ENCODE measurements around the gene IRF2.

Gene IRF2

DNA sequence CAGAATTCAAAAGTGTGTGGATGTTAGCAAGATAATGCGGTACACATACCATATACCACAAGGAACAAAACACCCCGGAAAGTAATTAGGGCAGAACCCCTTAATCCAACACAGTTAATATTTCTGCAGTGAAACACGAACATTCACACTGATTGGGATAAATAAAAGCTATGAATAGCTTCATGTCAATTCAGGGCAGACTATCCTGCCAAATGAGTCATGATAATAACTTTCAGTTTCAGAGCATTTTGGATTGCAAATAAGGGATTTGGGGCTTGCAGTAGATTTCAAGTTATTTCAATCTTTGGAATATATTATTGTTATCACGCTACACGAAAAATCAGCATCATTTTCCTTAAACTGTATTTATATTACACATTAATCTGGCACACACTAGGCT, 24.3 kb downstream of the IRF2 start:
- DNase-seq = no peak

DNA sequence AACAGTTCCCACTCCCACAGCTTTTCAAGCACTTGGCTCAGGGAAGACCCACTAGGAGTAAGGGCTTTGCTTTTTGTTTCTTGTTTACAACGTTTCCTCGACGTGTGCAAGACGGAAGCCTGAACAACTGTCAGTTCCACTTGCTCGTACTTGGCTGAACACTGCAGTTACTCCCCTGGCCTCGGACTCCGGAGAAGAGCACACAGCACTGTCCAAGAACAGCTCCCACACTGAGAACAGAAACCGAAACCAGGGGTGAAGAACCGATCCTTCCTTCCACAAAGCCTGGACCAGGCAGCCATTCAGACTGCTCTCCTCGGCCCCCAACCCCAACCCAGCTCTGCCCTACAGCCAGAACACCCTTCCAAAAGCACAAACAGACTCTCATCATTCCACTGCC, 25.5 kb downstream of the IRF2 start:
- no peak for DNase-seq

DNA sequence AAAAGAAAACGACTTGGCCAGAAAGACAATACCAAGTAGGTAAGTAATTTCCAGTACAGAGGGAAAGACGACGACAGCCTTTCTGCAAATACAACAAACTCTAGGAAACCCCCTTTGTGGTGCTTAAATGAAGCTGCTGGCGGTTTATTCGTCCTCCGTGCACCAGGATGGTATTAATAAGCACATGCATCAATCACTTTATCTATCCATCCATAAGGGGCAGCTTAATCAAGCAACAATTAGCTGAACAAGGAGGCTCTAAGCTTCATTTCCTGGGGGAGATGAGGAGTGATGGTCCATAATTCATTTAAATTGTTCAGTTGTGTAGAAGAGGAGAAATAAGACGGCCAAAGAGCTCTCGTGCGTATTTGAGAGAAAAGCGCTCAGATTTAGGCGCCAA, 26.2 kb downstream of the IRF2 start:
- no peak for DNase-seq

DNA sequence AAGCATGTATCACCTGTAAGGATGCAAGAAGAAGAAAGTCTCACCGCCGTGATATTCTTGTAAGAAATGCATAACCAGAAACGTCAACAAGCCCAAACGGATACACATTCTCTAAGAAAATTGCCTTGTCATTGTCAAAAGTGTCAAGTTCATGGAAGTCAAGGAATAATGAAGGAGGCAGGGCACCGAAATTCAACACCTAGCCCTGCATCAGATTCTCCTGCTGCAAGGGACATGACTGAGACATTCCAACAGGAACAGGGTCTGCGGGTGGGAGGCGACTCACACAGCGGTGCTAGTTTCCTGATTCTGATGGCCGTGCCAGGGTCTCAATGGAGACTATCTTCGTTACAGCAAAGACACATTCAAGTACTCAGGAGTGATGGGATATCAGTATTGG, 26.7 kb downstream of the IRF2 start:
- DNase-seq = no peak

DNA sequence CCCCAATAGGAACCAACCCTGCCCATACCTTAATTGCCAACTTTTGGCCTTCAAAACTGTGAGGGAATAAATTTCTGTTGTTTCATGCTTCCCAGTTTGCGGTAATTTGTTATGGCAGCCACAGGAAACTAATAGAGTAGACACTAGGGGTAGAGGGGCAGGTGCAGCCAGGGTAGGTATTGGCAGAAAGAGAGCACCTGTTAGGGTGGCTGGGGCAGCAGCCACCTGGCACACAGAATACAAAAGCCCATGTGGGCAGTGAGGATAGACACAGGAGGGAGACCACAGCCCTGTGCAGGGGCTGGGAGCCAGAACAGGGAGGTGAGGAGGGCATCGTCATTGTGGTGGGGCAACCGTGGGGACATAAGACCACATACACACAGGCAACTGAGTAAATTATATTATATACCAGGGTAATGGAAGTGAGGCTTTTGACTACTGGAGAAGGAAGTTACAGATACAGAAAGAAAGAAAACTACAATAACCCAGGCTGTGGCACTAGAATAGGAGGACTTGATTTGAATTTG, 28.2 kb downstream of the IRF2 start:
- no peak for DNase-seq

DNA sequence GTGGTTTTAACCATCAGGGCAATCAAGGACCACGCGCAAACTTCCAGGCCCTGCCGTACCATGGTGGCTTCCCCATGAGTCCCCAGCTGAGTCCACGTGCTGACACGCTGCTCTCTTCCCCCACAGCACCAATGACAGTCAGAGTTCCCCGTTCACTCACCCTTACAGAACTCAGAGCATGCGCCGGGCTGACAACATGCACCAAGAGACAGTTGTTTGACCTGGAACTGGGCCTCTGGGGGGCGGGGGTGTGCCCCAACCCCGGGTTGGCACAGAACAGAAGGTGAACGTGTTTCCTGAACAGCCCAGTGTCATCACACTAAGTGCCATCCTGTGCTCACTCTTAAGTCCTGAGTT, 29.4 kb downstream of the IRF2 start:
- no peak for DNase-seq

DNA sequence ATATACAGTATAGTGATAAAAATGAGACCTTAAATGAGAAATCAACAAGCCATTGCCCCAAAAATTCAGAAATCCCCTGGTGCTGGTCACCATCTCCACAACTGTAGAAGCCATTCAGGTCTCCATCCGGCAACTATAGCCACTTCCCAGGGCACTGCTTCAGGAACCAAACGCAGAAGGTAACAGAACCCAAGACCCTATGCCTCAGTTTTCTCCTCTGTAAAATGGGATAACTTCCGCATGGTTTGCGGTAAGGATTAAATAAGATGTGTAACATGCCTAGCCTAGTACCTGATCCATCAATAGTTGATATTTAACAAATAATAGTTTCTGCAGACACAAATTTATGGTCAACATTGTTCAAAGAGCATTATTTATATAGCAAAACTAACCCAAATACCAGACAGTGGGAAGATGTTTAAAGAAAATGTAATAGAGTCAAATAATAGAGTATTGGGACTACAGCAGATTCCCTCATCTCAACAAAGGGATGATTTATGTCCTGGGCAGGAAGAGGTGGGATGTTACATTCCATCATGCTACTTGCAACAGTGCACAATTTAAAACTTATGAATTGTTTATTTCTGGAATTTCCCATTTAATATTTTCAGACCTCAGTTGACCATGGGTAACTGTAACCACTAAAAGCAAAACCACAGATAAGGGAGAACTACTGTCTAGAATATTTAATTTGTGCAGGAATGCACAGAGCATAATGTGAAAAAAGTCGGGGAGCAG, 30.0 kb downstream of the IRF2 start:
- DNase-seq = no peak

DNA sequence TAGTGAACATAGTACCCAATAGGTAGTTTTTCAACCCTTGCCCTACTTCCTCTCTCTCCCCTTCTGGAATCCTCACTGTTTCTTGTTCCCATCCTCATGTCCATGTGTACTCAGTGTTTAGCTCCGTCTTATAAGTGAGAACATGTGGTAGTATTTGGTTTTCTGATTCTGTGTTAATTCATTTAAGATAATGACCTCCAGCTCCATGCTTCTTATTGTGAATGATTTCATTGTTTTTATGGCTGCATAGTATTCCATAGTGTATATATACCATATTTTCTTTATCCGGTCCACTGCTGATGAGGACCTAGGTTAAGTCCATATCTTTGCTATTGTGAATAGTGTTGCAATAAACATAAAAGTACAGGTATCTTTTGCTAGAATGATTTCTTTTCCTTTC, 31.0 kb downstream of the IRF2 start:
- no peak for DNase-seq

DNA sequence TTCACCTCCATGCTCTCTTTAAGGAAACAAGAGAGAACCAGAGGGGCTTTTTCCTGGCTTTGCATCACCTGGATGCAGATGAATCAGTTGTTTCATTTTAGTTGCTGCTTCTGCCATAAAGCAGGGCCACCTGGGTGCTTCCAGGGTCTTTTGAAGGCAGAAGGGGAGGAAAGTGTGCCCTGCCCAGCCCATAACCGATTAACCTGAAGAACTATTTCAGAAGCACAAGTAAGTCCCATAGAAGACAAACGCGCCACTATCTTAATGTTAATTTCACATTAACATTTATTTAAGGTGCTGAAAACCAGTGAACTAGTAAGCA, 32.1 kb downstream of the IRF2 start:
- DNase-seq = no peak

DNA sequence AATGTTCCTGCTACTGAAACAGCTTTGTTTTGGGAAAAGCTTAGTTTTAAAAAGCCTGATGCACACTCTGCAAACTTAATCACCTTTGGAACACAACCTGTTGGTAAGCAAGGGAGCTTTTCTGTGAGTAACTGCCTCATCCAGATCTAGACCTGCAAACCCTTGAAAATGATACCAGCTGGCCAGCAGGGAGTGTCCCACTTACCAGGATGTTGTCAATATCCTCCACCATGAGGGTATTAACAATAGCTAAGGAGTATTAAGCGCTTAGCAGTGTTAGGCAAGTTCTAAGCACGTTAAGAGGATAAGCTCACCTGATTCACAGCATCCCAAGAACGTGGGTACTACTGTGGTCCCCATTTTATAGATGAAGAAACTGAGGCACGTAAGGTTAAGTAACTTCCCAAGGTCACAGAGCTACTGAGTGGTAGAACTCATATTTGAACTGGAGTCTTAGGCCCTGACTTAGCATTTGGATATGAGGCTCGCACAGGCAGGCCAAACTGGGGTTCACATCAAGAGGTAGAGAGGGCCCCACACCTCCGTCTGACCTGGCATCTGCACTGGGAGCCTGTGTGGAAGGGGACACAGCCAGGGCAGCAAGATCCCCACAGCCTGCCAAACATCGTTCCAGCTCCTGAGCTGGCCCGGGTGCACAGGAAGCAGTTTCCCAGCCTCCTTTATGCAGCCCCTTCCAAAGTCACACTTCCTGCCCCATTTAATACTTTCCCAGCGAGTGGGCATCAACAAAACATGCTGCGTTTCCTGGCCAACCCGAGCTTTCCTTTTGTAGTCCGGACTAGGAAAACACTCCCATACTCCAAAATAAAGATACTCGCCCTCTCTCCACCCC, 32.7 kb downstream of the IRF2 start:
- DNase-seq = no peak

DNA sequence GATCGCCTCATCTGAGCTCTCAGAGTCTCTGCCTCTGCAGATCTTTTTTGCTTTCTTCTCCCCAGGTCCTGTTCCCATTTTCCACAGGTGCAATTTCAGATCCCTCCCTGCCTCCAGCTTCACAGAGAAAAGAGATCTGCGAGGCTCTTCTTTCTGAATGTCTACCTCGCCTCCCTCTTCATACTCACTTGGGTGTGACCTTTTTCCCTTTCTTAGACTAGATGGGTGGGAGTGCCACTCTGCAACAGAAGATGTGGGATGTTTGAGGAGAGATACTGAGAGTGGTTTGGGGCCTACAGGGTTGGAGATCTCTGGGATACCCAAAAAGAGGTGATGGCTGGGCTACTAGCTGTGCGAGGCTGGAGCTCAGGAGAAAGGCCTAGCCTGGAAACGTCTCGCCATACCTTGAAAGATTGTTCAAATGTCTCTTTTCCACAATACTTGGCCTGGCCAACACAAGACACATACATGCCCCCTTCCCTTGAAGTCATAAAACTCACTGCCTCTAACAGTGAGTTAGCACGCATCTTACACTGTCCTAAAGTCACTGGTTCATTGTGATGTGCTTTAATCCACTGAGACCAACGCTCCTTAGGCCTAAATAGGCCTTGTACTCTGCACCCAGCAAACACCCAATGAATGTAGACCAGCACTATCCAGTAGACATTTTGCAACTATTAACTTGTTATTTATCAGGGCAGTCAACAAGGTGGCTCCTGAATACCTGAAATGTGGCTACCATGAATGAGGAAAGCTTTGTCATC, 33.6 kb downstream of the IRF2 start:
- no peak for DNase-seq

DNA sequence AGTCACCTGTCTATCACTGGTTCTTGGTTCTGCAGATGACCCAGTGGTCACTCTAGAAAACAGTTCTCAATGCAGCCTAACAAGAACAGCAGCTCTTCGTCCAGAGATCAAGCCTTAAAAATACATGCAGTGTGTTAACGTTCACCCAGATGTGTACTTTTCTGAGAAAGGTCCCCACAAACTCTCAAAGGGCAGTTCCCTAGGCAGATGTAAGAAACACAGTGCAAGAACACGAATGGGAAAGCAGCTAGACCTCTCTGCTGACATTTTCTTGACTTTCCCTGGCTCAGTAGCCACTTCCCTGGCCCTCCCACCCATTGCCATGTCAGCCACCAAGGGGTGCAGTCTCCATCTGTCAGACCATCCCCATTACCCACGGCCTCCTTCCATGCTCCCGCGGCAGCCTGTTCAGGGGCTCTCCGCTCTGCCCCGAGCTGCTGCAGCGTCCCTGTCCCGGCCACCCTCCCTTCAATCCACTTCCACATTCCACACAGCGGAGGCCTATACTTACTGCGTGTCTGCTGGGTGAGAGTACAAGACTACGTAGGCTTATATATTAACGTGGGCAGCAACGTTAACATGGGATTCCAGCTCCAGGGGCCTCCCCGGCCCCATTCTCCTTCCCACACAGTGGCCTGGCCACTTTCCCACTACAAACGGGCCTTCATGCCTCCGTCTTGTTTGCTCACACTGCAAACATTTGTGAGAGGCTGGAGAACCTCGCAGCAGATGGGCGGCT, 34.3 kb downstream of the IRF2 start:
- DNase-seq = no peak

DNA sequence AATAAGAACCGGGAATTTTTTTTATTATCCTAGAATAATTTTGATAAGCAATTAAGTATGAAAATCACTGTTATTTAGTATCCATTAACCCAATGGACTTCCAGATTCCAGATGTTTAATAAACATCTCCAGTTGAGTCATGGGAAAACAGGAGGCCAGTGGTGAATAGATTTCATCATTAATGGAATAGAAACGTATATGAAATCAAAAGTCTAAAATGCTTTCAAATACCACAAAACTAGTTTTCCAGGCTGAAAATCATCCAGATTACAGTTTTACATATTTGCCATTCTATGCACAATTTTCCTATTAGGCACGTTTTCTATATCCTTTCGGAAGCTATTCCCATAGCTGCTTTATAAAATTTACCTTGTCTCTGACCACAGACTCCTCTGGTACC, 35.0 kb downstream of the IRF2 start:
- DNase-seq = no peak

DNA sequence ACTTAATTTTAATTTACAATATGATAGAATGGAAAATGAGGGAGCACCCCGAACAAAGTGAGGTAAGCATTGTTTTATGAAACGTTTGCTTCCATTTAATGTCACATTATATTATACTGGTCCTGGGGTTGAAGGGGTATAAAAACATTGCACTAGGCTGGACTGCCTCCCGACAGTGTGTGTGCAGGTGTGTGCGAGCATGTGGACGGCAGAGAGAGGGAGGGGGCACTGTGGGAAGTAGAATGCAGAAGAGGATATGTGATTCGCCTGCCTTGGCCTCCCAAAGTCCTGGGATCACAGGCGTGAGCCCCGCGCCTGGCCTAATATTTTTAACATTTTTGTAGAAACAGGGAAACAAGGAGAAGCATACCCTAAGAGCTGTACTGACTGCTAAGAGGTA, 36.0 kb downstream of the IRF2 start:
- no peak for DNase-seq

DNA sequence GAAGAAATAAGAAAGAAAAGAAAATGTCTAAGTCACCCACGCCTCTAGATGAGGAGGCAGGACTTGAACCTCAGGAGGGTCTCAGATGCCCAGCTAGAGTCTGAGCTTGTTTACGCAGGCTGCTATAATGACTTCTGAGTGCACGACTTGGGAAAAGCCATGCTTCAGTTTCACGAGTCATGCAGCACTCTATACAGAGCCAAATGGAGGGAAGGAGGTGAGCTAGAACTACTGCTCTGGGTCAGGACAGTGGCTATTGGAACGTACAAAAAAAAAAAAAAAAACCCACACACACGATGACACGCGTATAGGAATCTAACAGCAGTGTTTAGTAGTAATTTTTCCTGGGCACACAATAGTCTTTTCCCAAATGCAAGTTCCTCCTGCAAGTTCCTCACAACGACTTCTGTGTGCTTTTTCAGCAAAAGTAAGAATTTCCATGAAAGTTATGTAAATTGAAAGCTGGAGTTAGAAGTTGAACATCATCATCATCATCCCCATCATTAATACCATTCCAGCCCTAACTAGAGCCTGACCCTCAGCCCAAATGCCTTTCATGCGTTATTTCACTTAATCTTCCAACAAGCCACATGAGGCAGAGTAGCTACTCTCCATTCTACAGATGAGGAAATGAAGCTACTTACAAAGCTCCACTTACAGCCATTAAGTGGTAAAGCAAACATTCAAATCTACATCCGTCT, 36.6 kb downstream of the IRF2 start:
- DNase-seq = no peak

DNA sequence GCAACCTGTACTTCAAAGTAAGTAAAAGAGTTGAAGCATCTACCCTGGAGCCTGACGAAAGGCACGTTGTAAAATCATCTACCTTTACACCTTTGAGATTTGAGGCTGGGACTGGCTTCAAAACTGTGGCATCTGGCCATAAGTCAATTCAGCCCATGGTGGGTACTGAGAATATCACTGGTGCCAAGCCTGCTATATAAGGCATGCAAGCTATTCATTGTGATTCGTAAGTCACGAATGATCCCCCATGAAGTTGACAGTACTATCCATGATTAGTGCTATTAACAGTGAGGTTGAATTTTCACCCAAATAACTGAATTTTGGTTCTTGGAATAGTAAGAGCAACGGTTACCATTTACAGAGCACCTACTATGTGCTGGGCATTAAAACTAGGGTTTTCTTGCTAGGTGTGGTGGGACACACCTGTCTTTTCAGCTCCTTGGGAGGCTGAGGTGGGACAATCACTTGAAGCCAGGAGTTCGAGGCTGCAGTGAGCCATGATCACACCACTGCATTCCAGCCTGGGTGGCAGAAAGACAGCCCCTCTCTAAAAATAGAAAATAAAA, 39.8 kb downstream of the IRF2 start:
- DNase-seq = no peak

DNA sequence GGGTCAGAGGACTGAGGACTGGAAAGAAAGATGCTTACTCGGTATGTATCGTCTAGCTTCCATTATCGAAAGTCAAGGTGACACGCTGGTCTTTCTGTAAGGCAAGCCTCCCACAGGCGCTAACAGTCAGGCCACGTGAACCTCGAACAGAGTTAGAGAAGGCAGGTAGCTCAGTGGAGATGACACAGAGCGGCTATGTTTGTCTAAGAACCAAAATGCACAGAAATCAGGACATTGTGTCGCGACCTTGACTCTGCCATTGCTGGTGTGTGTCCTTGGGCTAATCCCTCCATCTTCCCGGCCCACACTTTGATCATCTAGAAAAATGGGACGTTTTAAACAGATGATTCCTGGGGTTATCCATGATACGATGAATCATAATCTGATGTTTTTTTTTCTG, 40.3 kb downstream of the IRF2 start:
- DNase-seq = no peak

DNA sequence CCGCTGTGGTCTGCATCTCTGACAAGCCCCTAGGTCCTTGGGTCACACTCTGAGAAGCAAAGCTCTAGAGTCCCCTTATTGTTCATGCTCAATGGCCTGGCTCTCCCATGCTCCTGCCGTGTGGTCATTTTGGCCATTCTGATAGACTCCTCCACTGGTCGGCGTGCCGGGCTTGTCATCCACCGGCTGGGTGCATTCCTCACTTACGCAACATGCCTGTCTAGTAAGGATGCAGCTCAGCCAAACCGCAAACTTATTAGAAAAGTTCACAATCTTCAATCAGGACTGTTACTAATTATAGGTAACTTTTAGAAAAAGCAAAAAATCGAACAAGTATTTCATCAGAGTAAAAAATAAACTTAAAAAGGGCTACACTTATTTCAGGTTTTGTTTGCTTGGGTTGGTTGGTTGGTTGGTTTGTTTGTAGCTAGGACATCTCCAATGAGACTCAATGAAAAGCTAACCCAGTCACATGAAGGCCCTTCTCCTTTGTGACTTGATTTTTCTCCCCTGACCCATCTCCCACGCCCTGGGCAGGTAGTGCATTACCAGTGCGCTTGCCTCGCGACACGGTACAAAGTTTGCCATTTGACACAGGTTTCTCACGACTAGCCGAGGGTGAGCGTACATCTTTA, 41.0 kb downstream of the IRF2 start:
- no peak for DNase-seq

DNA sequence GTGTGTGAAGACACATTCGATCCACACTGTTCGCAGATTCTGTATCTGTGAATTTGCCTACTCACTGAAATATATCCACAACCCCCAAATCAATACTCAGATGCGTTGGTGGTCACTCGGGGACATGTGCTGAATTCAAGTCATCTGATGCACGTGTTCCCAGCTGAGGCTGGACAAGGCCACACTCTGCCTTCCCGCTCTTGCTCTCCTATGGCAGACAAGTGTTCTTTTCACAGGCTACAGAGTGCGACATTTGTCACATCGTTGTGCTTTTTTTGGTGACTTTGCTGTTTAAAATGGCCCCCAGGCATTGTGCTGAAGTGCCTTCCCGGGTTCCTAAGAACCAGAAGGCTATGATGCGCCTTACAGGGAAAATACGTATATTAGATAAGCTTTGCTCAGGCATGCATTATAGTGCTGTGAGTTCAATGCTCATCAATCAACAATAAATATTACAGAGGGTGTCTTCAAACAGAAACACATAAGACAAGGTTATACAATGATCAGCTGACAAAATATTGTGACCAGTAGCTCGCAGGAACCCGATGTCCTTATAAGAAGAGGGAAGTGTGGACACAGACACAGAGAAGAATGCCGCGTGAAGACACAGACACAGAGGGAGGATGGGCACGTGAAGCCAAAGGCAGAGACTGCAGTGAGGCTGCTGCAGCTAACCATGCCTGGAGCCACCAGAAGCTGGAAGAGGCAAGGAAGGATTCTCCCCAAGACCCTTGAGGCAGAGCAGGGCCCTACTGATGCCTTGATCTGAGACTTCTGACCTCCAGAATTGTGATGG, 42.0 kb downstream of the IRF2 start:
- DNase-seq = no peak

DNA sequence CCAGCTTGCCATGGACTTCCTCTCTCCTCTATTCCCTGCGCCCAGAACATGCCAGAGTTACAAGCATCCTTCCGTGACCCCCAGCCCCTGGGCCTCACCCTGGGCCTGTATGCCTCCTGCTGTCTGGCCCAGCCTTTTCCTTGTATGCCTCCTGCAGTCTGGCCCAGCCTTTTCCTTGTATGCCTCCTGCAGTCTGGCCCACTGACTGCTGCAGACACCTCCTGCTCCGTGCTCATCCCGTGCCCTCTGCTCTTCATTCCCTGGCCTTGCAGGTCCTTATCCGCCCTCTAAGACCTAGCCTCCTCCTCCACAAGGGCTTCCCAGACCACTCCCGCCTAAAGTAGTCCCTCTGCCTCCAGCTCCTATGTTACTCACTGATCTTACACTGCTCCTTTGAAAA, 44.2 kb downstream of the IRF2 start:
- no peak for DNase-seq

DNA sequence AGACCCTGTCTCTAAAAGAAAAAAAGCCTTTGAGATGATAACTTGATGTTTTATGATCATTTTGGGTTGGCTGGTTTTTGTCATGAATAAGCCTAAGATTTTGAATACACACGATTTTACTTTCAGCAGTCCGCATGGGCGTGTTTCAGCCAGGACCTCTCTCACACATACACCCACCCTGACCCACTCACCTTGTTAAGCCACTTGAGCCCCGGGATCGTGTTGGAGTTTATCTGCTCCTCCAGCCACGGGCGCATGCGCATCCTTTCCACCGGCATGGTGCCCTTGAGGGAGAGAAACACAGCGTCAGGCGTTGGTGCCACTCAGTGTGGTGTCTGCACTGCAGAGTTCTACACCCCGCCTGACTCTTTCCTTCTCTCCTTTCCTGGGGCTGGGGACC, 45.6 kb downstream of the IRF2 start:
- no peak for DNase-seq

Data from NCI-H1694 (cell line).